CD4-positive, alpha-beta T cell treated with Interleukin-21 for 1 hour (primary cell): Measurements from ENCODE around the gene KLK4.

ENCODE experiments used
- DNase-seq: peaks from one replicate; pipeline ENCODE4 v3.0.0-alpha.2; 2020

KLK4 gene

GRCh38 chr19:50877338-50877737 is 33.9 kb downstream of the KLK4 start:
- DNase-seq, result no peak

GRCh38 chr19:50876456-50876855 is 34.7 kb downstream of the KLK4 start:
- no peak for DNase-seq

GRCh38 chr19:50875795-50876422 is 35.3 kb downstream of the KLK4 start:
- no peak for DNase-seq

GRCh38 chr19:50874211-50874610 is 37.0 kb downstream of the KLK4 start:
- no peak for DNase-seq

- no peak for DNase-seq
Measured at GRCh38 chr19:50873056-50873455, 38.1 kb downstream of the KLK4 start, which contains the start of gene KLK2. Gene KLK2 (plus strand): TSS chr19:50873439. CDS start chr19:50873474, 35 bp downstream.

- no peak for DNase-seq
Measured at GRCh38 chr19:50870417-50871089, 40.6 kb downstream of the KLK4 start.

DNA sequence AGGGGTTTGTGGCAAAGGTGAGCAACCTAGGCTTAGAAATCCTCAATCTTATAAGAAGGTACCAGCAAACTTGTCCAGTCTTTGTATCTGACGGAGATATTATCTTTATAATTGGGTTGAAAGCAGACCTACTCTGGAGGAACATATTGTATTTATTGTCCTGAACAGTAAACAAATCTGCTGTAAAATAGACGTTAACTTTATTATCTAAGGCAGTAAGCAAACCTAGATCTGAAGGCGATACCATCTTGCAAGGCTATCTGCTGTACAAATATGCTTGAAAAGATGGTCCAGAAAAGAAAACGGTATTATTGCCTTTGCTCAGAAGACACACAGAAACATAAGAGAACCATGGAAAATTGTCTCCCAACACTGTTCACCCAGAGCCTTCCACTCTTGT is 41.7 kb downstream of the KLK4 start:
- no peak for DNase-seq

GRCh38 chr19:50861496-50862286 is 49.5 kb downstream of the KLK4 start:
- no peak for DNase-seq

GRCh38 chr19:50861010-50861409 is 50.2 kb downstream of the KLK4 start:
- no peak for DNase-seq

GRCh38 chr19:50859849-50860248 is 51.3 kb downstream of the KLK4 start:
- no peak for DNase-seq

DNA sequence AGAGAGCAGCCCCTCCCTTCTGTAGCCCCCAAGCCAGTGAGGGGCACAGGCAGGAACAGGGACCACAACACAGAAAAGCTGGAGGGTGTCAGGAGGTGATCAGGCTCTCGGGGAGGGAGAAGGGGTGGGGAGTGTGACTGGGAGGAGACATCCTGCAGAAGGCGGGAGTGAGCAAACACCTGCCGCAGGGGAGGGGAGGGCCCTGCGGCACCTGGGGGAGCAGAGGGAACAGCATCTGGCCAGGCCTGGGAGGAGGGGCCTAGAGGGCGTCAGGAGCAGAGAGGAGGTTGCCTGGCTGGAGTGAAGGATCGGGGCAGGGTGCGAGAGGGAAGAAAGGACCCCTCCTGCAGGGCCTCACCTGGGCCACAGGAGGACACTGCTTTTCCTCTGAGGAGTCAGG is 52.3 kb downstream of the KLK4 start:
- DNase-seq, result no peak

GRCh38 chr19:50857366-50857765 is 53.8 kb downstream of the KLK4 start:
- no peak for DNase-seq
